GM19240 (cell line): Measurements from ENCODE around the gene SAMHD1.
"Not testable (repeated sequence)": the region's sequence is repeated elsewhere in the genome, so short reads cannot be mapped to it uniquely, and the experiment has no call there.

Experiments
- DNase-seq: peaks from one replicate; pipeline ENCODE4 v3.0.0; 2011; ENCODE audit warnings: low spot score; ENCODE audit not compliant: insufficient read length

Gene SAMHD1

GRCh38 chr20:36951198-36951978 is at the start of gene SAMHD1:
TSS of gene SAMHD1 (minus strand) at chr20:36951708. CDS start at chr20:36951643, 65 bp downstream.
- peak; percentile 99 for DNase-seq

DNA sequence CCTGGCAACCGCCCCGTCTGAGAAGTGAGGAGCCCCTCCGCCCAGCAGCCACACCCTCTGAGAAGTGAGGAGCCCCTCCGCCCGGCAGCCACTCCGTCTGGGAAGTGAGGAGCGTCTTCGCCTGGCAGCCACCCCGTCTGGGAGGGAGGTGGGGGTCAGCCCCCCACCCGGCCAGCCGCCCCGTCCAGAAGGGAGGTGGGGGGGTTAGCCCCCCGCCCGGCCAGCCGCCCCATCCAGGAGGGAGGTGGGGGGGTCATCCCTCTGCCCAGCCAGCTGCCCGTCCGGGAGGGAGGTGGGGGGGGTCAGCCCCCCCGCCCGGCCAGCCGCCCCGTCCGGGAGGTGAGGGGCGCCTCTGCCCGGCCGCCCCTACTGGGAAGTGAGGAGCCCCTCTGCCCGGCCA is 48.7 kb upstream of the SAMHD1 start:
- not testable (repeated sequence) for DNase-seq

DNA sequence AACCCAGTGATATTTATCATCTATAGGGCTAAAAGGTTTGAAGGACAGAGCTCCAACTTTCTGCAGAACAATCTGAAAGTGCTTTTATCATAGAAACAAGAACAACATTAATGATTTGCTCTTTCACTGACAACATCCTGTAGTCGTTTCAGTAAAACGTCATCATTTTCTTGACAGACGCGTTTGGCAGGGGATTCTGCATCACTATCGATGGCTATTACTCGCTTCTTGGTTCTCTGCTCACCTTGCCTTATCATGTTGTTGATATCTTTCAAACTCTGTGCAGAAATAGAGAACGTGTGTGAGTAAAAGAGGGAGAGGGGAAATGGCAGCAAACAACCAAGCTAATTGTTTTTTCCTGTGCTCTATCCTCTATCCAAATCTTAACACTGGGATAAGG is 47.1 kb upstream of the SAMHD1 start:
- DNase-seq = no peak

DNA sequence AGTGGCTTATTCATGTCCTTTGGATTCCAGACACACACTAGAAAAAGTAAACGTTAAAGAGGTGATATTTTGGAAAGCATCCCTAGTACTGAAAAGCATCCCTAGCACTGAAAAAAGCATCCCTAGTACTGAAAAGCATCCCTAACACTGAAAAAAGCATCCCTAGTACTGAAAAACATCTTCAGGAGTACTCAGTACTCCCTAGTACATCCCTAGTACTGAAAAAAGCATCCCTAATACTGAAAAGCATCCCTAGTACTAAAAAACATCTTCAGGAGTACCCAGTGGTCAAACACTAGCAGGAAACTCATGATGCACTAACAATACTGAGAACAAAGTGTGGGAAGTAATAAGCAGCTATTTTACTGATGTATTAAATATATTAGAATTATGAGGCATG is 45.6 kb upstream of the SAMHD1 start:
- DNase-seq = no peak

- DNase-seq = not testable (repeated sequence)
Observed at GRCh38 chr20:36994221-36994620, 42.7 kb upstream of the SAMHD1 start.

GRCh38 chr20:36992802-36993334 is 41.4 kb upstream of the SAMHD1 start:
- DNase-seq = no peak

DNA sequence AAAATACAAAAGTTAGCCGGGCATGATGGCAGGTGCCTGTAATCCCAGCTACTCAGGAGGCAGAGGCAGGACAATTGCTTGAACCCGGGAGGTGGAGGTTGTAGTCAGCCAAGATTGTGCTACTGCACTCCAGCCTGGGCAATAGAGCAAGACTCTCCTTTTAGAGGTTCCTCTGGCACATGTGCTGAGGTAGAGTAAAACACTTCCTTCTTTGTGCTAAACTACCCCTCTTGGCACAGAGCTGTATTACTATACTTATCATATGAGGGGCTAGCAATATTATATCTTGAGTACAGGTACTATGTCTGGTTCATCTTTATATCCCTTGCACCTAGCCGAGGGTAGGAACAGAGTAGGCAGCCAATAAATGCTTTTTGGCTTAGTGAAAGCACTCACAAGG is 40.2 kb upstream of the SAMHD1 start:
- DNase-seq = no peak

DNA sequence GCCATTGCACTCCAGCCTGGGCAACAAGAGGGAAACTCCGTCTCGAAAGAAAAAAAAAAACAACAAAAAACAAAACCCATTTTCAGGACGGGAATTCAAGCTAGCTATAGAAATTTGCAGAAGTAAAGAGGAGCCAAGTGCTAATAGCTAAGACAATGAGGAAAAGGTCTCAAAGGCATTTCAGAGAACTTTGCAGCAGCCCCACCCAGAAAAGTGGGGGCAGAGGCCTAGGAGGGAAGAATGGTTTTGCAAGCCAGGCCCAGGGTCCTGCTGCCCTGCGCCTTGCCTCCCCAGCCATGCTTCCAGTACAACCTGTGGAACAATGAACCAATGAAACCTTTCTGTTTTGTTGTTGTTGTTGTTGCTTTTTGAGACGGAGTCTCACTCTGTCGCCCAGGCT is 38.3 kb upstream of the SAMHD1 start:
- no peak for DNase-seq

GRCh38 chr20:36988494-36988966 is 37.0 kb upstream of the SAMHD1 start:
- DNase-seq = no peak

DNA sequence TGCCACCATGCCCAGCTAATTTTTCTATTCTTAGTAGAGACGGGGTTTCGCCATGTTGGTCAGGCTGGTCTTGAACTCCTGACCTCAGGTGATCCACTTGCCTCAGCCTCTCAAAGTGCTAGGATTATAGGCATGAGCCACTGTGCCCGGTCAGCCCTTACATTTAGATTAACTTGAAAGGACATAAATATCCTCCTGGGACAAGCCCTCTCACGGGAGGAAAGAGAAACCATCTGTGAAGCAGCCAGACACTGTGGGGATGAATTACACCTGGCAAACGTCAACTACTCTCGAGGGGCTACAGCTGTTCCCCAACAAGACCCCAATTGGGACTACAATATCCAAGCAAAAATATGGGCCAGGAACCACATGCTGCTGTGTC is 32.7 kb upstream of the SAMHD1 start:
- DNase-seq = no peak

GRCh38 chr20:36975099-36975818 is 23.8 kb upstream of the SAMHD1 start:
- DNase-seq = no peak

DNA sequence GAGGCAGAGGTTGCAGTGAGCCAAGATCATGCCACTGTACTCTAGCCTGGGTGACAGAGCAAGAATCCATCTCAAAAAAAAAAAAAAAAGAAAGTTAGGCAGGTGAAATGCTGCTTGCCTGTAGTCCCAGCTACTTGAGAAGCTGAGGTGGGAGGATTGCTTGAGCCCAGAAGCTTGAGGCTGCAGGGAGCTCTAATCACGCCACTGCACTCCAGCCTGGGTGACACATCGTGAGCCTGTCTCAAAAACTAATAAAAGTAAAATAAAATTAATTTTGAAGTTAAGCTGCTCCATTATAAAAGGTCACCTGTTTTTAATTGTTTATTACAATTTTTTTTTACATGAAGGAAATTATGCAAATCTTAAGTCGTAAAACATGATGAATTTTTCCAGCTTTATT is 23.2 kb upstream of the SAMHD1 start:
- no peak for DNase-seq

GRCh38 chr20:36971103-36971502 is 19.6 kb upstream of the SAMHD1 start:
- no peak for DNase-seq

GRCh38 chr20:36969478-36970186 is 18.1 kb upstream of the SAMHD1 start:
- DNase-seq = no peak

GRCh38 chr20:36969051-36969450 is 17.5 kb upstream of the SAMHD1 start:
- no peak for DNase-seq

DNA sequence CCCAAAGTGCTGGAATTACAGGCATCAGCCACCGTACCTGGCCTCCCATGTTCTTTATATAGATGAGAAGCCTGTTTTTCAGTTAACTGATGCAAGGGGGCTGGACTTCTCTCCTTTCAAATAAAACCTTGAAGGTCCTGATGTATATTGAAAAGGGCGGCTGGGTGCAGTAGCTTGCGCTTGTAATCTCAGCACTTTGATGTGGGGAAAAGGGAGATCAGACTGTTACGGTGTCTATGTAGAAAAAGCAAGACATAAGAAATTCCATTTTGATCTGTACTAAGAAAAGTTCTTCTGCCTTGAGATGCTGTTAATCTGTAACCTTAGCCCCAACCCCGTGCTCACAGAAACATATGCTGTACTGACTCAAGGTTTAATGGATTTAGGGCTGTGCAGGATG is 16.1 kb upstream of the SAMHD1 start:
- no peak for DNase-seq

- DNase-seq = not testable (repeated sequence)
Observed at GRCh38 chr20:36966965-36967364, 15.5 kb upstream of the SAMHD1 start.

DNA sequence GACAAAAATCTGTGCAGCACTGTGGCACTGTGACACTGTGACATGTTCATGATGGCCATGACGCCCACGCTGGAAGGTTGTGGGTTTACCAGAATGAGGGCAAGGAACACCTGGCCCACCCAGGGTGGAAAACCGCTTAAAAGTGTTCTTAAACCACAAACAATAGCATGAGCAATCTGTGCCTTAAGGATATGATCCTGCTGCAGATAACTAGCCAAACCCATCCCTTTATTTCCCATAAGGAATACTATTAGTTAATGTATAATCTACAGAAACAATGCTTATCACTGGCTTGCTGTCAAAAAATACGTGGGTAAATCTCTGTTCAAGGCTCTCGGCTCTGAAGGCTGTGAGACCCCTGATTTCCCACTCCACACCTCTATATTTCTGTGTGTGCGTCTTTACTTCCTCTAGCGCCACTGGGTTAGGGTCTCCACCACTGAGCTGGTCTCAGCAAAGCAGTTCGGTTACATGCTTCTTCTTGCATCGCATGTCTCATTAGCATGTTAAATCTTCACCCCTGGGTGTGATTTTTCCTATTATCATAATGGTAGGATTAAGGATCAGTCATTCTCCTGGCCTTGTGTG is 10.9 kb upstream of the SAMHD1 start:
- not testable (repeated sequence) for DNase-seq

DNA sequence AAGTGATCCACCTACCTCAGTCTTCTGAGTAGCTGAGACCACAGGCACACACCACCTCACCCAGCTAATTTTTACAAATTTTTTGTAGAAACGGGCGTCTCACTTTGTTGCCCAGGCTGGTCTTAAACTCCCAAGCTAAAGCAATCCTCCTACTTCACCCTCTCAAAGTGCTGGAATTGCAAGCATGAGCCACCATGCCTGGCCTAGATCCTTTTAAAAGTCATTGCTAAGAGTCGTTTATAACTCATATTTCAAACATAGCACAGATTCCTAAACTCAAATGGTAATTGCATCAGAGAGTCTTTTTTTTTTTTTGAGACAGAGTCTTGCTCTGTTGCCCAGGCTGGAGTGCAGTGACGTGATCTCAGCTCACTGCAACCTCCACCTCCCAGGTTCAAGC is 7.7 kb upstream of the SAMHD1 start:
- no peak for DNase-seq

GRCh38 chr20:36957875-36958667 is 6.6 kb upstream of the SAMHD1 start:
- no peak for DNase-seq

- no peak for DNase-seq
Observed at GRCh38 chr20:36956674-36957073, 5.2 kb upstream of the SAMHD1 start.
